ENCODE results near the gene KDM4C.
A peak's percentile ranks its signal among the peaks of the same experiment; 100 is the strongest.

Gene KDM4C

DNA sequence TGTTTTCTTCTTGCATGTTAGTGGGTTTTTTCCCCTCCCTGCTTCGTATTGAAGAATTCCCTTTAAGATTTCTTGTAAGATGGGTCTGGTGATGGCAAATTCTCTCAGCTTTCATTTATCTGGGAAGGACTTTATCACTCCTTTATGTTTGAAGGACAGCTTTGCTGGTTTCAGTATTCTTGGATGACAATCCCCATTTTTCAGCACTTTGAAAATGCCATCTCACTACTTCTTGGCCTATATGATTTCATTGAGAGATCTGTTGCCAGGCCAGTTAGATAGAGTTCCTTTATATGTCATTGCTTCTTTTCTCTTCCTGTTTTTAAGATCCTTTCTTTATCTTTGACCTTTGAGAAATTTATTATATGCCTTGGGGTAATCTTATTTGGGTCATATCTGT lies 106.3 kb downstream of the KDM4C start:
- CTCF ChIA-PET = no interaction called here
- DNase-seq (ENCODE audit: low spot score) = no peak
- POLR2A ChIA-PET (ENCODE audit: low non-redundant PET) = no interaction called here
- H3K27ac ChIP-seq = no peak overlapping the region
- TF ChIP-seq, protein P1, sequence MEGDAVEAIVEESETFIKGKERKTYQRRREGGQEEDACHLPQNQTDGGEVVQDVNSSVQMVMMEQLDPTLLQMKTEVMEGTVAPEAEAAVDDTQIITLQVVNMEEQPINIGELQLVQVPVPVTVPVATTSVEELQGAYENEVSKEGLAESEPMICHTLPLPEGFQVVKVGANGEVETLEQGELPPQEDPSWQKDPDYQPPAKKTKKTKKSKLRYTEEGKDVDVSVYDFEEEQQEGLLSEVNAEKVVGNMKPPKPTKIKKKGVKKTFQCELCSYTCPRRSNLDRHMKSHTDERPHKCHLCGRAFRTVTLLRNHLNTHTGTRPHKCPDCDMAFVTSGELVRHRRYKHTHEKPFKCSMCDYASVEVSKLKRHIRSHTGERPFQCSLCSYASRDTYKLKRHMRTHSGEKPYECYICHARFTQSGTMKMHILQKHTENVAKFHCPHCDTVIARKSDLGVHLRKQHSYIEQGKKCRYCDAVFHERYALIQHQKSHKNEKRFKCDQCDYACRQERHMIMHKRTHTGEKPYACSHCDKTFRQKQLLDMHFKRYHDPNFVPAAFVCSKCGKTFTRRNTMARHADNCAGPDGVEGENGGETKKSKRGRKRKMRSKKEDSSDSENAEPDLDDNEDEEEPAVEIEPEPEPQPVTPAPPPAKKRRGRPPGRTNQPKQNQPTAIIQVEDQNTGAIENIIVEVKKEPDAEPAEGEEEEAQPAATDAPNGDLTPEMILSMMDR (conservative IDR thresholded peaks at IDR 0.05; ENCODE audit: low read depth) = no peak

DNA sequence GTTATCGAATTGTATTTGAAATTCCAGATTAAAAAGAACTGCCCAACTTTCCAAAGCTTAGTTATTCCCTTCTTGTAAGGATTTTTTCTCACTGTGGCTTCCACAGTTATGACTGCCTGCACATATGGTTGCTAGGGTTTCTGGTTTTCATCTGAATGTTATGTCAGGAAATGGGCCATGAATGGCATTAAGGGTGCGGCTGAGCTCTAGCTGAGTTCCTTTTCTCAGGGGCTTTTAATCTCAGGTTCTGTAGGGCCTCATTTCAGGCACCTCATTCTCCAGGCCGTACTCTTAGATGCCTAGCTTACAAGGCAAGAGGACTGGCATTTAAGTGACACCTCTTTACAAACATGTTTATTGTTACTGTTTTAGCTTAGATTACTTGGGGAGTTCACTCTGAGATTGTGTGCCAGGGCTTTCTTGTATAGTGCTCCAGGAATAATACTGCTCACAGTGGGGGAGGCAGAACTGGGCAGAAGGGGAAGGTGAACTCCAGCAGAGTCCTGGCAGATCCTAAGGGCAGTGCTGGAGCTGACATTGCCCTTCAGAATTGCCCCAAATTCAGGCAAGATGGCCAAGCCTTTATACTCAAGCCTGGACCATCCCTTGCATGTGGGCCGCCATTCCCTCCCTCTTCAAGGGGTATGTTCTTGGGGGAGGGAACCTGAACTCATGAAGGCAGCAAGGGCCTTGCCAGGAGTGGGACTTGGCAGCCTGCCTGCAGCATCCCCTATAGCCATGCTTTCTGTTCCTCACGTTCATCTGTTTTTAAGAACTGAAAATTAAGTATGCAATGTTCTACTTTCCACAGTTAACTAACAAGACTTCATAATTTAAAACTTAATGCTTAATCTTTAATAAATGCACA lies 111.5 kb downstream of the KDM4C start:
- no peak overlapping the region for H3K27ac ChIP-seq
- CTCF ChIA-PET = no interaction called here
- POLR2A ChIA-PET (ENCODE audit: low non-redundant PET) = no interaction called here
- no peak for DNase-seq (ENCODE audit: low spot score)
- TF ChIP-seq, protein P1 (conservative IDR thresholded peaks at IDR 0.05; ENCODE audit: low read depth) = no peak

DNA sequence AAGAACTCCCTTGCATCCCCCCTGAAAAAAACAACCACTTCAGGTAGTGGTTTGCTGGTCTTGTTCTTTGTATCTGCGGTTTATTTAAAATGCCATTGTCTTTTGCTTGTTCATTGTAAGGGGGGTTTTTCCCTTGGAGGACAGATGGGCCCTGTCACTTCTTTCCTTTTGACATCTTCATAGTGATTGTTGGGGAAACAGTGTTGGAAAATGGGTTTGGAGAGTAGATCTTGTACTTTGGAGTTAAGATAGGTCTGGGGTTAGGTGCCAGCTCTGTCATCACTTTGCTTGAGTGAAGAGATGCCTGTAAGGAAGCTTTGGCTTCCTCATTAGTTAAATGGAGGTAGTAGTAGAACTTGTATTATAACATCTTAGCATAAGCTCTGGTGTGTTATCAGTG lies 112.4 kb downstream of the KDM4C start:
- no peak overlapping the region for H3K27ac ChIP-seq
- ChIA-PET POLR2A (ENCODE audit: low non-redundant PET) (no interaction called here), CTCF (interaction anchor here (0.6 kb wide), 1 partner anchor 140 kb away, joined by 3 read pairs; no protein-coding TSS in a partner anchor)
- TF ChIP-seq, protein P1 (conservative IDR thresholded peaks at IDR 0.05; ENCODE audit: low read depth) = no peak
- DNase-seq (ENCODE audit: low spot score) = no peak

DNA sequence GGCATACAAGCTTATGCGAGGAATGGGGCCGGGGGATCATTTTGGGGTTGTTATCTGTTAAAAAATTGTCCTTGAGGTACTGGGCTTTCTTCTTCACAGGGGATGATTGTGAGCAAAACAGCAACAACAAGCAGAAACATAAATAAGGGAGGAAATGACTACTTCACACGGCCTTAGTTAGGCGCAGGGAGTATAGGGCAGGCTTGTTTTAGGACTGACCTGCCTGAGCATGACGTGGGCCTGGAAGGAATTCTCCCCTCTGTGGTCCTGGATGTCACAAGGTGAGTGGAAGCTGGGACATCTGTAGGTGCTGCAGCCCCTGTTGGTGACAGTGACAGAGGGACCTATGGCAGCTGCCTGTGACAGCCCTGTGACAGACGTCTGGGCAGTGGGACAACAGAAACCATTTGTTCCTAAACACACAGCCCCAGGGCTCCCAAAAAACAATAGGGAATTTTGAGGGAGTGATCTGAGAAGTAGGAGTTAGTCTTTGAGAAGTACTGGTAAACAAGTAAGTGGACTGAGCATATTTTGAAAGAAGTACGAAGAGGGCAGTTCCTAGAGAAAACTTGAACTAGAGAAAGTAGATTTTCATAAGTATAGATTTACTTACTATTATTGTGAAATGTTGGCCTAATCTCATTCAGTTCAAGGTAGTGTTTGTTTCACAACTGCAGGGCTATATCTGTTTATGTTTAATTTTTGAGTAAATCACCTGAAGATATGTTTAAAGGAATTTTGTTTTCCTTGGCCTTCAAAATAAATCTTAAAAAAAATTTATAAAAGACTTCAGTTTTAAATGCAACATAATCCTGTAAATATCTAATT lies 113.1 kb downstream of the KDM4C start:
- ChIA-PET POLR2A (ENCODE audit: low non-redundant PET) (no interaction called here), CTCF (interaction anchor here (0.6 kb wide), 1 partner anchor 141 kb away, joined by 3 read pairs; no protein-coding TSS in a partner anchor)
- H3K27ac ChIP-seq = no peak overlapping the region
- DNase-seq (ENCODE audit: low spot score) = peak; percentile 17
- TF ChIP-seq, protein P1 (conservative IDR thresholded peaks at IDR 0.05; ENCODE audit: low read depth) = no peak

DNA sequence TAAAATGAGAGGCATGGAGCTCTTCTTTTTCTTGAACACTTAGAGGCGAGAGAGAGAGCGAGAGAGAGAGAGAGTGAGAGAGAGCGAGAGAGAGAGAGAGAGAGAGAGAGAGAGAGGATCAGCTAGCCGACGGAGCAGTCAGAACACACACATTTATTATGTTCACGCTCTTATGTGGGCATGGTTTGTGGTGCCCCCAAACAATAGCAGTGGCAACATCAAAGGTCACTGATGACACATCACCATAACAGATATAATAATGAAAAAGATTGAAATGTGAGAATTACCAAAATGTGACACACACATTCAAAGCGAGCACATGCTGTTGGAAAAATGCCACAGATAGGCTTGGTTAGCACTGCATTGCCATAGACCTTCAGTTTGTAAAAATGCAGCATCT lies 116.1 kb downstream of the KDM4C start:
- ChIA-PET POLR2A (ENCODE audit: low non-redundant PET) (no interaction called here), CTCF (interaction anchor here (0.7 kb wide), 1 partner anchor 915 kb away, joined by 4 read pairs; no protein-coding TSS in a partner anchor)
- no peak for DNase-seq (ENCODE audit: low spot score)
- H3K27ac ChIP-seq = no peak overlapping the region
- TF ChIP-seq, protein P1 (conservative IDR thresholded peaks at IDR 0.05; ENCODE audit: low read depth) = no peak

DNA sequence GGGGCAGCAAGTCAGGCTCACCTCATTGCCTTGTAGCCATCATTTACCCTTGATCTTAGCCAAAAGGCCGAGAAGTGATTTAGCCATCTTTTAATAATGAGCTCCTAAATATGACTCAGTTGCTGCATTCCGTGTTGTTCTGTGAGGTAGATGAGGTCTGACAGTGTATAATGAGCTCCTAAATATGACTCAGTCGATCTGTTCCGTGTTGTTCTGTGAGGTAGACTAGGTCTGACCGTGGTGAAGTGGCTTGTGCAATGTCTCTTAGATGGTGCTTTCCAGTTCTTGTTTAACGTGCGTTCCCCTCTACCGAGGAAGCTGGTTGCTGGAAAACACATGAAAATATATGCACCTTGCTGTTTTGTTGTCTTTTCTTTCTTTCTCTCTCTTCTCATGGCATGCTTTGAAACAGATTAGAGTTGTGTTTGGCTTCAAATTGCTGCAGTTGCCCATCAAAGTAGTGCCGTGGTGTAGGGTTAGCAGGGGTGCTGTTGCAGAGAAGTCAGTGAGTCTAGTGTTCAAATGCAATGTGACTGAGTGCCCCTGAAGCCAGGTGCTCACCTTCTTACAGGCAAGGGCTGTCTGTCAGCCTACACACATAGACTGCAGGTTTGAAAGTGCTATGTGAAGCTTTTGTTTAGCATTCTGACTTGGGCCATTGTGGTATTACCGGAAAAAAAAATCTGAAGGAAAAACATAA lies 118.6 kb downstream of the KDM4C start:
- POLR2A ChIA-PET (ENCODE audit: low non-redundant PET) = no interaction called here
- no peak for DNase-seq (ENCODE audit: low spot score)
- no peak overlapping the region for H3K27ac ChIP-seq
- CTCF ChIA-PET = no interaction called here
- TF ChIP-seq, protein P1 (conservative IDR thresholded peaks at IDR 0.05; ENCODE audit: low read depth) = no peak
